ENCODE measurements around the gene IFNG.

IFNG gene

GRCh38 chr12:68135520-68135919 lies 24.0 kb downstream of the IFNG start:
- DNase-seq (ENCODE audit: low read depth), result no peak
- TF ChIP-seq CTCF (conservative IDR thresholded peaks at IDR 0.05; ENCODE audit: low read length), result no peak
- no peak overlapping the region for H3K4me3 ChIP-seq (ENCODE audit: low read length)

- H3K4me3 ChIP-seq (ENCODE audit: low read length), result no peak overlapping the region
- no peak for DNase-seq (ENCODE audit: low read depth)
- TF ChIP-seq CTCF (conservative IDR thresholded peaks at IDR 0.05; ENCODE audit: low read length), result no peak
Measured at GRCh38 chr12:68131867-68132414, 27.6 kb downstream of the IFNG start.

GRCh38 chr12:68129979-68130378 lies 29.6 kb downstream of the IFNG start:
- no peak for DNase-seq (ENCODE audit: low read depth)
- TF ChIP-seq CTCF (conservative IDR thresholded peaks at IDR 0.05; ENCODE audit: low read length), result no peak
- H3K4me3 ChIP-seq (ENCODE audit: low read length), result no peak overlapping the region

GRCh38 chr12:68122236-68122920 lies 37.2 kb downstream of the IFNG start:
- DNase-seq (ENCODE audit: low read depth), result no peak
- no peak overlapping the region for H3K4me3 ChIP-seq (ENCODE audit: low read length)
- no peak for TF ChIP-seq CTCF (conservative IDR thresholded peaks at IDR 0.05; ENCODE audit: low read length)

GRCh38 chr12:68121143-68121542 lies 38.4 kb downstream of the IFNG start:
- DNase-seq (ENCODE audit: low read depth), result no peak
- H3K4me3 ChIP-seq (ENCODE audit: low read length), result no peak overlapping the region
- no peak for TF ChIP-seq CTCF (conservative IDR thresholded peaks at IDR 0.05; ENCODE audit: low read length)

GRCh38 chr12:68119724-68120211 lies 39.8 kb downstream of the IFNG start:
- TF ChIP-seq CTCF (conservative IDR thresholded peaks at IDR 0.05; ENCODE audit: low read length), result no peak
- no peak for DNase-seq (ENCODE audit: low read depth)
- no peak overlapping the region for H3K4me3 ChIP-seq (ENCODE audit: low read length)

GRCh38 chr12:68119250-68119649 lies 40.3 kb downstream of the IFNG start:
- H3K4me3 ChIP-seq (ENCODE audit: low read length), result no peak overlapping the region
- no peak for TF ChIP-seq CTCF (conservative IDR thresholded peaks at IDR 0.05; ENCODE audit: low read length)
- no peak for DNase-seq (ENCODE audit: low read depth)
